ENCODE data around the gene CAMTA1.

DNA sequence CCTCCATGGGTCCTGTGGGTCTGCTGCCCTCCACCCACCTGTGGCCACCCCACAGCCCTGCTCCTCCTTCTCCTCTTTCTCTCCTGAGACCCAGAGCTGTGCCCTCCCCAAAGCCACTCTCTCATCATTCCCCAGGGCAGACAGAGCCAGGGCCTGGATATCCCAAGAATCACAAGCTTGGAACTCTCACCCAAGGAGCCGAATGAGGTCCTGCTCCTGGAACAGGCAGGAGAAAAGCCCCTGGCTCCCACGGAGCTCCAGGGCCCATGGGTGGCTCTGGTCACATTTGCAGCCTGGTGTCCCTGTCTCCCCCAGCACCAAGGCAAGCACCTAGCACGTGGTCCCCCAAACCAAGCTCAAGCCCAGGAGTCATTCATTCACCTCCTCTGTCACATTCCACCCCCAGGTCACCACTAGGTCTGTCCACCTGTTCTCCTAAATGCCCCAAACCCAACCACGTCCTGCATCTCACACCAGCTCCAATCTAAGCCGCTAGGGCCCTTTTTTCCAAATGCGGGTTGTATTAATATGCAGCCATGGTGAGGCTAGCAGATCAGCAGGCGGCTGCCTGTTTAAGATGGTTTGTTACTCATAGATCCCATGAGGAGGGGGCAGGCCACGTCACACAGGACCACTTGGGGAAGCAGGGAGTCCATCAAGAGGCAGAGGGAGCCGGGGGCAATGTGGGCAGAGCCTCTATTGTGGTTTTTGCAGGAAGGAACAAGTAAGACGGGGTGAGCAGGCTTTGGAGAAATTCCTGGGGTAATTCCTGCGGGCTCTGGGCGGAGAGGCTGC is 770.3 kb downstream of the CAMTA1 start:
- TF ChIP-seq, protein P1, sequence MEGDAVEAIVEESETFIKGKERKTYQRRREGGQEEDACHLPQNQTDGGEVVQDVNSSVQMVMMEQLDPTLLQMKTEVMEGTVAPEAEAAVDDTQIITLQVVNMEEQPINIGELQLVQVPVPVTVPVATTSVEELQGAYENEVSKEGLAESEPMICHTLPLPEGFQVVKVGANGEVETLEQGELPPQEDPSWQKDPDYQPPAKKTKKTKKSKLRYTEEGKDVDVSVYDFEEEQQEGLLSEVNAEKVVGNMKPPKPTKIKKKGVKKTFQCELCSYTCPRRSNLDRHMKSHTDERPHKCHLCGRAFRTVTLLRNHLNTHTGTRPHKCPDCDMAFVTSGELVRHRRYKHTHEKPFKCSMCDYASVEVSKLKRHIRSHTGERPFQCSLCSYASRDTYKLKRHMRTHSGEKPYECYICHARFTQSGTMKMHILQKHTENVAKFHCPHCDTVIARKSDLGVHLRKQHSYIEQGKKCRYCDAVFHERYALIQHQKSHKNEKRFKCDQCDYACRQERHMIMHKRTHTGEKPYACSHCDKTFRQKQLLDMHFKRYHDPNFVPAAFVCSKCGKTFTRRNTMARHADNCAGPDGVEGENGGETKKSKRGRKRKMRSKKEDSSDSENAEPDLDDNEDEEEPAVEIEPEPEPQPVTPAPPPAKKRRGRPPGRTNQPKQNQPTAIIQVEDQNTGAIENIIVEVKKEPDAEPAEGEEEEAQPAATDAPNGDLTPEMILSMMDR (IDR thresholded peaks at IDR 0.05; ENCODE audit: low read length) = no peak
- no peak for TF ChIP-seq EZH2 (optimal IDR thresholded peaks at IDR 0.05; ENCODE audit: low read depth, low read length)
- TF ChIP-seq EZH2phosphoT487 (IDR thresholded peaks at IDR 0.05; ENCODE audit: low read length) = no peak
